Measurements from ENCODE around the gene SERINC3. TPM values are rescaled to one million over a fixed set of nuclear protein-coding genes. Genes with fewer than 3 reads are reported as not detected.

The SERINC3 gene
- total and polyA plus RNA-seq, 2 donors (not counting 1 experiment from before 2014, with no cell fraction given): 120 to 238 TPM

GRCh38 chr20:44560229-44560628, 38.4 kb upstream of the SERINC3 start:
- Histone ChIP-seq H3K9me3 (ENCODE audit: control insufficient read depth, insufficient read depth, low read depth, low read length) (no peaks in the 10 kb centered on the region), H3K4me1 (ENCODE audit: control insufficient read depth, extremely low read depth, insufficient read depth, low read length) (peaks cover 2% of the 10 kb centered on the region), H3K36me3 (ENCODE audit: control insufficient read depth, insufficient read depth, low read length) (no peaks in the 10 kb centered on the region), H3K4me2 (ENCODE audit: extremely low read depth, insufficient read depth, low read length) (no peak overlapping the region), H3K4me3 (replicated peaks in 1 of 4; ENCODE audit: control extremely low read depth in 1 of 4, insufficient read depth in 1 of 4, low read depth in 3 of 4, low read length in 4 of 4) (no peak overlapping the region), H4K20me1 (ENCODE audit: control insufficient read depth, extremely low read depth, insufficient read depth, low read length) (no peaks in the 10 kb centered on the region), H3K9ac (ENCODE audit: insufficient read depth, low read length) (no peak overlapping the region), H3K27ac (ENCODE audit: insufficient read depth, low read length) (no peak overlapping the region), H2AFZ (ENCODE audit: low read length) (no peak overlapping the region), H3K27me3 (ENCODE audit: control insufficient read depth, insufficient read depth, low read length) (no peaks in the 10 kb centered on the region), H3K79me2 (ENCODE audit: control insufficient read depth, insufficient read depth, low read length) (no peaks in the 10 kb centered on the region)
- TF ChIP-seq, protein P1, sequence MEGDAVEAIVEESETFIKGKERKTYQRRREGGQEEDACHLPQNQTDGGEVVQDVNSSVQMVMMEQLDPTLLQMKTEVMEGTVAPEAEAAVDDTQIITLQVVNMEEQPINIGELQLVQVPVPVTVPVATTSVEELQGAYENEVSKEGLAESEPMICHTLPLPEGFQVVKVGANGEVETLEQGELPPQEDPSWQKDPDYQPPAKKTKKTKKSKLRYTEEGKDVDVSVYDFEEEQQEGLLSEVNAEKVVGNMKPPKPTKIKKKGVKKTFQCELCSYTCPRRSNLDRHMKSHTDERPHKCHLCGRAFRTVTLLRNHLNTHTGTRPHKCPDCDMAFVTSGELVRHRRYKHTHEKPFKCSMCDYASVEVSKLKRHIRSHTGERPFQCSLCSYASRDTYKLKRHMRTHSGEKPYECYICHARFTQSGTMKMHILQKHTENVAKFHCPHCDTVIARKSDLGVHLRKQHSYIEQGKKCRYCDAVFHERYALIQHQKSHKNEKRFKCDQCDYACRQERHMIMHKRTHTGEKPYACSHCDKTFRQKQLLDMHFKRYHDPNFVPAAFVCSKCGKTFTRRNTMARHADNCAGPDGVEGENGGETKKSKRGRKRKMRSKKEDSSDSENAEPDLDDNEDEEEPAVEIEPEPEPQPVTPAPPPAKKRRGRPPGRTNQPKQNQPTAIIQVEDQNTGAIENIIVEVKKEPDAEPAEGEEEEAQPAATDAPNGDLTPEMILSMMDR (conservative IDR thresholded peaks at IDR 0.05 in 1 of 2, IDR thresholded peaks at IDR 0.05 in 1 of 2; ENCODE audit: low read depth in 1 of 2, low read length in 2 of 2): no peak
- TF ChIP-seq EZH2 (IDR thresholded peaks at IDR 0.05; ENCODE audit: low read length, missing control alignments): no peak
- no peak for DNase-seq (ENCODE audit: low read depth in 2 of 2)

GRCh38 chr20:44559302-44559701, 37.4 kb upstream of the SERINC3 start:
- H3K27ac ChIP-seq (ENCODE audit: insufficient read depth, low read length): no peak overlapping the region
- no peaks in the 10 kb centered on the region for H4K20me1 ChIP-seq (ENCODE audit: control insufficient read depth, extremely low read depth, insufficient read depth, low read length)
- H3K36me3 ChIP-seq (ENCODE audit: control insufficient read depth, insufficient read depth, low read length): no peaks in the 10 kb centered on the region
- H3K4me2 ChIP-seq (ENCODE audit: extremely low read depth, insufficient read depth, low read length): no peak overlapping the region
- no peaks in the 10 kb centered on the region for H3K79me2 ChIP-seq (ENCODE audit: control insufficient read depth, insufficient read depth, low read length)
- no peak overlapping the region for H3K9ac ChIP-seq (ENCODE audit: insufficient read depth, low read length)
- no peak for TF ChIP-seq EZH2 (IDR thresholded peaks at IDR 0.05; ENCODE audit: low read length, missing control alignments)
- TF ChIP-seq, protein P1 (conservative IDR thresholded peaks at IDR 0.05 in 1 of 2, IDR thresholded peaks at IDR 0.05 in 1 of 2; ENCODE audit: low read depth in 1 of 2, low read length in 2 of 2): no peak
- H2AFZ ChIP-seq (ENCODE audit: low read length): no peak overlapping the region
- H3K9me3 ChIP-seq (ENCODE audit: control insufficient read depth, insufficient read depth, low read depth, low read length): no peaks in the 10 kb centered on the region
- no peak overlapping the region for H3K4me3 ChIP-seq (replicated peaks in 1 of 4; ENCODE audit: control extremely low read depth in 1 of 4, insufficient read depth in 1 of 4, low read depth in 3 of 4, low read length in 4 of 4)
- DNase-seq (ENCODE audit: low read depth in 2 of 2): no peak
- peaks cover 2% of the 10 kb centered on the region for H3K4me1 ChIP-seq (ENCODE audit: control insufficient read depth, extremely low read depth, insufficient read depth, low read length)
- no peaks in the 10 kb centered on the region for H3K27me3 ChIP-seq (ENCODE audit: control insufficient read depth, insufficient read depth, low read length)

GRCh38 chr20:44552950-44553908, 31.4 kb upstream of the SERINC3 start:
- H3K27ac ChIP-seq (ENCODE audit: insufficient read depth, low read length): peak overlapping the region; percentile 40
- no peaks in the 10 kb centered on the region for H3K9me3 ChIP-seq (ENCODE audit: control insufficient read depth, insufficient read depth, low read depth, low read length)
- H3K4me3 ChIP-seq (replicated peaks in 1 of 4; ENCODE audit: control extremely low read depth in 1 of 4, insufficient read depth in 1 of 4, low read depth in 3 of 4, low read length in 4 of 4): no peak overlapping the region
- peaks cover 15% of the 10 kb centered on the region for H3K4me1 ChIP-seq (ENCODE audit: control insufficient read depth, extremely low read depth, insufficient read depth, low read length)
- DNase-seq (ENCODE audit: low read depth in 2 of 2): peak; percentile 79 to 92
- H3K4me2 ChIP-seq (ENCODE audit: extremely low read depth, insufficient read depth, low read length): peak overlapping the region; percentile 56
- no peak overlapping the region for H3K9ac ChIP-seq (ENCODE audit: insufficient read depth, low read length)
- H2AFZ ChIP-seq (ENCODE audit: low read length): no peak overlapping the region
- TF ChIP-seq EZH2 (IDR thresholded peaks at IDR 0.05; ENCODE audit: low read length, missing control alignments): no peak
- TF ChIP-seq, protein P1 (conservative IDR thresholded peaks at IDR 0.05 in 1 of 2, IDR thresholded peaks at IDR 0.05 in 1 of 2; ENCODE audit: low read depth in 1 of 2, low read length in 2 of 2): no peak
- no peaks in the 10 kb centered on the region for H3K79me2 ChIP-seq (ENCODE audit: control insufficient read depth, insufficient read depth, low read length)
- H3K27me3 ChIP-seq (ENCODE audit: control insufficient read depth, insufficient read depth, low read length): no peaks in the 10 kb centered on the region
- H4K20me1 ChIP-seq (ENCODE audit: control insufficient read depth, extremely low read depth, insufficient read depth, low read length): no peaks in the 10 kb centered on the region
- no peaks in the 10 kb centered on the region for H3K36me3 ChIP-seq (ENCODE audit: control insufficient read depth, insufficient read depth, low read length)
